CD4-positive, CD25-positive, alpha-beta regulatory T cell (primary cell): ENCODE measurements around the gene PHF1. TPM values are rescaled to one million over a fixed set of nuclear protein-coding genes. Genes with fewer than 3 reads are reported as not detected.
"Not testable (repeated sequence)": the region's sequence is repeated elsewhere in the genome, so short reads cannot be mapped to it uniquely, and the experiment has no call there.

Experiments used
- ATAC-seq, 2 donors: fragments of 150-1000 bp; cut with Tn5 transposase; one replicate each; pipeline ENCODE4 v1.10.0; 2021; ENCODE audit warnings: low read depth in 2 of 2, moderate number of reproducible peaks in 2 of 2, moderate library complexity in 1 of 2
- DNase-seq, 3 donors: peaks; one replicate each; pipeline versions ENCODE4 v3.0.0 to v3.0.0-alpha.2; 2012 to 2022; ENCODE audit warnings: mixed read lengths in 1 of 3
- H3K27ac ChIP-seq: one replicate; pipeline ENCODE4 v1.7.0; 2013; ENCODE audit warnings: mild to moderate bottlenecking, low read length; ENCODE audit not compliant: insufficient read depth, poor library complexity, severe bottlenecking
- H3K27me3 ChIP-seq: one replicate; pipeline ENCODE4 v1.7.0; 2013; ENCODE audit warnings: low read length; ENCODE audit not compliant: control insufficient read depth, insufficient read depth
- H3K36me3 ChIP-seq: one replicate; pipeline ENCODE4 v1.7.0; 2013; ENCODE audit warnings: mild to moderate bottlenecking, low read length, moderate library complexity; ENCODE audit not compliant: control insufficient read depth, insufficient read depth
- H3K4me1 ChIP-seq: 2 replicates; pipeline ENCODE4 v1.7.0; 2013; ENCODE audit warnings: mild to moderate bottlenecking, low read length; ENCODE audit not compliant: insufficient read depth, control insufficient read depth, poor library complexity, severe bottlenecking
- H3K4me3 ChIP-seq: one replicate; pipeline ENCODE4 v1.7.0; 2013; ENCODE audit warnings: low read depth, mild to moderate bottlenecking, low read length, moderate library complexity
- H3K9me3 ChIP-seq, 2 experiments: 1 replicate in 1 of 2; 2 replicates in 1 of 2; pipeline ENCODE4 v1.7.0; 2013; ENCODE audit warnings: low read length in 2 of 2, mild to moderate bottlenecking in 1 of 2, moderate library complexity in 1 of 2; ENCODE audit not compliant: control insufficient read depth in 2 of 2
- H3K27ac Mint-ChIP-seq, 3 donors: one replicate each; pipeline ENCODE4 v1.8.0; 2020 to 2022; ENCODE audit warnings: mild to moderate bottlenecking in 3 of 3, mixed read lengths in 3 of 3, moderate library complexity in 2 of 3
- H3K27me3 Mint-ChIP-seq: one replicate; pipeline ENCODE4 v1.8.0; 2022; ENCODE audit warnings: mild to moderate bottlenecking, mixed read lengths
- H3K36me3 Mint-ChIP-seq: one replicate; pipeline ENCODE4 v1.8.0; 2020; ENCODE audit warnings: mixed read lengths
- H3K4me1 Mint-ChIP-seq, 4 donors: one replicate each; pipeline ENCODE4 v1.8.0; 2020 to 2022; ENCODE audit warnings: mixed read lengths in 4 of 4, mild to moderate bottlenecking in 1 of 4
- H3K4me3 Mint-ChIP-seq, 4 donors: one replicate each; pipeline ENCODE4 v1.8.0; 2020 to 2022; ENCODE audit warnings: mild to moderate bottlenecking in 4 of 4, mixed read lengths in 4 of 4, moderate library complexity in 3 of 4
- H3K9me3 Mint-ChIP-seq, 7 donors: one replicate each; pipeline ENCODE4 v1.8.0; 2020 to 2022; ENCODE audit warnings: mixed read lengths in 7 of 7, mild to moderate bottlenecking in 3 of 7, moderate library complexity in 2 of 7
- polyA plus RNA-seq, 4 donors: library from polyadenylated mRNA; unstranded; fragments of 300-500 nt; fragmentation: Illumina TruSeq; gene quantifications; one replicate each; pipeline ENCODE4 v1.2.3, GENCODE V29; 2021
- total RNA-seq: library from RNA; stranded (reverse); gene quantifications from one replicate; pipeline ENCODE4 v1.2.3, GENCODE V29; 2022

Gene PHF1
- total and polyA plus RNA-seq, 5 donors from 2014 or later: 41.5 to 403 (median 69.6) TPM

DNA sequence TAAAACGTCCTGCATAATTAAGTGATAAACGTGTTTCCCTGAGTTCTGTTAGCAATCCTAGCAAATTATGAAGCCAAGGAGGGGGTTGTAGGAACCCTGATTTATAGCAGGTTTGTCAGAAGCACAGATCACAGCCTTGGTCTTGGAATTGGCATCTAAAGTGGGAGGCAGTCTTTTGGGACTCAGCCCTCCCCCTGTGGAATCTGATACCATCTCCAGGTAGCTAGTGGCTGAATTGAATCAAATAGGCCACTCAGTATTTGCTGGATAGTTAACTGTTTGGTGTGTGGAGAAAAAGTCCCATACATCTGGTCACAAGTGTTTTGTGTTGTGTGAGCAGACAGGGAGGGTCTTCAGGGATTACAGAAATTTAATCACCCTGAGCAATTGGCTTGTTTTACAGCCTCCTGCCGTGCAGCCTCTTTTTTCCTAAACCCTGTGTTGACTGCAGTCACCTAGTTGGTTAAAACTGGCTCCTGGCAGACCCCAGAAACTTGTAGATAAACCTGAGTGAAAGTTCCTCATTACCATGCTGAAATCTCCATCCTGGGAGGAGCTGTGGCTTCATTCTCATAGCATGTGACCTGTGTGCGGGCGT, 38.2 kb upstream of the PHF1 start:
- no peak overlapping the region for H3K27ac Mint-ChIP-seq

DNA sequence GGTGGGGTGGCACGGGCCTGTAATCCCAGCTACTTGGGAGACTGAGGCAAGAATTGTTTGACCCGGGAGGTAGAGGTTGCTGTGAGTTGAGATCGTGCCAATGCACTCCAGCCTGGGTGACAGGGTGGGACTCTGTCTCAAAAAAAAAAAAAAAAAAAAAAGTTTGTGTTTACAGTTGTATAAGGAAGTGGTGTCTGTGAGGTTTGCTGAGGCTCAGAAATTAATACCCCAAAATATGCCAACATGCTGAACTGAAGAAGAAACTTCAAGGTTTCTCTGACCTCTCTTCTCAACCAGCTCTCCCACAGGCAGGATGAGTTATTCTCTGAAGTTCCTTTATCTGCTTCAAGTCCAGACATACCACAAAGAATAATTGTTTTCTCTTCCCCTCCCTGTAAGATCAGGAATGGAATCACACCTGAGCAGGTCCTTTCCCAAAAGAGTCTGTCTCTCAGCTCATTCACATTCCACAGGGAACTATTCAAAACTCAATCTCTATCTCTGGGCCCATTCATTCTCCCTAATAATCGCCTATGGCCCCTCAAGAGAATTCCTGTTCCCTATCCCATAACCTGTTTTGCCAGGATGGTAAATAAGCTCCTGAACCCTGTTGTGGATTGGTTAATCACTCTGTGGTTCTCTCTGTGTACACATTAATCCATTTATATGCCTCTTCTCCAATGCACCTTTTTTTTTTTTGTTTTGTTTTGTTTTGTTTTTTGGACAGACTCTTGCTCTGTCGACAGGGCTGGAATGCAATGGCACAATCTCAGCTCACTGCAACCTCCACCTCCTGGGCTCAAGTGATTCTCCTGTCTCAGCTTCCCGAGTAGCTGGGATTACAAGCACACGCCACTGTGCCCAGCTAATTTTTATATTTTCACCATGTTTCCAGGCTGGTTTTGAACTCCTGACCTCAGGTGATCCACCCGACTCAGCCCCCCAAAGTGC, 36.6 kb upstream of the PHF1 start:
- Mint-ChIP-seq H3K9me3 (no peaks in the 10 kb centered on the region), H3K27me3 (no peaks in the 10 kb centered on the region), H3K4me3 (peak overlapping the region in 2 of 4 donors; percentile 32 to 35), H3K4me1 (peaks cover 4 to 17% (median 7%) of the 10 kb centered on the region in 4 donors), H3K27ac (peak overlapping the region in 2 of 3 donors; percentile 44 to 59), H3K36me3 (no peaks in the 10 kb centered on the region)
- DNase-seq (peak in 1 of 3 donors; percentile 16), ATAC-seq (no peak)
- Histone ChIP-seq H3K36me3 (no peaks in the 10 kb centered on the region), H3K27ac (no peak overlapping the region), H3K9me3 (no peaks in the 10 kb centered on the region), H3K4me3 (no peak overlapping the region), H3K27me3 (no peaks in the 10 kb centered on the region), H3K4me1 (peaks cover 6% of the 10 kb centered on the region)

More for the DNA sequence above, 38.2 kb upstream of the PHF1 start:
- Mint-ChIP-seq H3K4me1 (peaks cover 4 to 17% (median 7%) of the 10 kb centered on the region in 4 donors), H3K36me3 (no peaks in the 10 kb centered on the region), H3K27me3 (no peaks in the 10 kb centered on the region), H3K4me3 (no peak overlapping the region), H3K9me3 (no peaks in the 10 kb centered on the region)
- no peak for ATAC-seq
- Histone ChIP-seq H3K27ac (no peak overlapping the region), H3K4me3 (no peak overlapping the region), H3K27me3 (no peaks in the 10 kb centered on the region), H3K9me3 (no peaks in the 10 kb centered on the region), H3K36me3 (no peaks in the 10 kb centered on the region), H3K4me1 (peaks cover 6% of the 10 kb centered on the region)
- DNase-seq: no peak

DNA sequence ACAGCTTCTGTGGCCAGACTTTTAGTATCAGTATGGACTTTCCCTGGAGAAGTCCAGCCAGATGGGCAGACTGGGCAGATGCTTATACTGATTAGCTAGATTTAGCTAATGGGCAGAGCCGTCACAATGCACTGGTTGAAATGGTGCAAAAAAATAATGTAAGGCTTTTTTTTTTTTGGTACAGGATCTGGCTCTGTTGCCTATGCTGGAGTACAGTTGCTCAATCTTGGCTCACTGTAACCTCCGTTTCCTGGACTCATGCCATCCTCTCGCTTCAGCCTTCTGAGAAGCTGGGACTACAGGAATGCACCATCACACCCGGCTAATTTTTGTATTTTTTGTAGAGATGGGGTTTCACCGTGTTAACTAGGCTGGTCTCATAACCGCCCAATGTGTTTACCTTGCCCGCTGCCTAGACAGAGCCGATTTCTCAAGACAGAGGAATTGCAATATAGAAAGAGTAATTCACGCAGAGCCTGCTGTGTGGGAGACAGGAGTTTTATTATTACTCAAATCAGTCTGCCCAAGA, 35.6 kb upstream of the PHF1 start:
- Mint-ChIP-seq H3K4me3 (no peak overlapping the region), H3K27ac (peak overlapping the region in 1 of 3 donors; percentile 37), H3K36me3 (no peaks in the 10 kb centered on the region), H3K9me3 (no peaks in the 10 kb centered on the region), H3K27me3 (peaks cover under 1% of the 10 kb centered on the region), H3K4me1 (peaks cover 4 to 17% (median 7%) of the 10 kb centered on the region in 4 donors)
- Histone ChIP-seq H3K27ac (no peak overlapping the region), H3K36me3 (no peaks in the 10 kb centered on the region), H3K4me1 (peaks cover 6% of the 10 kb centered on the region), H3K4me3 (no peak overlapping the region), H3K9me3 (no peaks in the 10 kb centered on the region), H3K27me3 (no peaks in the 10 kb centered on the region)
- DNase-seq (no peak), ATAC-seq (no peak)

DNA sequence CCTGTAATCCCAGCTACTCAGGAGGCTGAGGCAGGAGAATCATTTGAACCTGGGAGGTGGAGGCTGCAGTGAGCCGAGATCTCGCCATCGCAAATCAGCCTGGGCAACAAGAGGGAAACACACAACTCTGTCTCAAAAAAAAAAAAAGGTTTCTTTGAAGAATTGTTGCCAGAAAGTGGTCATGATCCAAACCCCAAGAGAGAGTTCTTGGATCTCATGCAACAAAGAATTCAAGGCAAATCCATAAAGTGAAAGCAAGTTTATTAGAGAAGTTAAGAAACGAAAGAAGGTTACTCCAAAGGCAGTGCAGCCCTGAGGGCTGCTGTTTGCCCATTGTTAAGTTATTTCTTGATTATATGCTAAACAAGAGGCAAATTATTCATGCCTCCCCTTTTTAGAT, 33.6 kb upstream of the PHF1 start:
- no peak for DNase-seq
- H3K4me1 Mint-ChIP-seq: peaks cover 6 to 17% (median 7%) of the 10 kb centered on the region in 4 donors
- peaks cover 0 to 3% (median 0%) of the 10 kb centered on the region in 7 donors for H3K9me3 Mint-ChIP-seq
- no peaks in the 10 kb centered on the region for H3K36me3 Mint-ChIP-seq
- no peak overlapping the region for H3K27ac Mint-ChIP-seq
- no peaks in the 10 kb centered on the region for H3K9me3 ChIP-seq
- peaks cover 8% of the 10 kb centered on the region for H3K27me3 Mint-ChIP-seq
- no peak overlapping the region for H3K4me3 ChIP-seq
- no peak for ATAC-seq
- no peaks in the 10 kb centered on the region for H3K36me3 ChIP-seq
- no peak overlapping the region for H3K27ac ChIP-seq
- peaks cover 6% of the 10 kb centered on the region for H3K4me1 ChIP-seq
- no peak overlapping the region for H3K4me3 Mint-ChIP-seq
- no peaks in the 10 kb centered on the region for H3K27me3 ChIP-seq

DNA sequence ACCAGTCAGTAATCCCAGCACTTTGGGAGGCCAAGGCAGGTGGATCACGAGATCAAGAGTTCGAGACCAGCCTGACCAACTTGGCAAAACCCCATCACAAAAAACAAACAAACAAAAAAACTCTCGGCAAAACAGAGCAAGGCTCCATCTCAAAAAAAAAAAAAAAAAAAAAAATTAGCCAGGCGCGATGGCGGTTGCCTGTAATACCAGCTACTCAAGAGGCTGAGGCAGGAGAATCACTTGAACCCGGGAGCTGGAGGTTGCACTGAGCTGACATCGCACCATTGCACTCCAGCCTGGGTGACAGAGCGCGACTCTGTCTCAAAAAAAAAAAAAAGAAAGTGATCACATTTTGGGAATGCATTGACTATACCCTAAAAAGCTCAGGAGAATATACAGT, 31.6 kb upstream of the PHF1 start:
- H3K27me3 ChIP-seq, H3K4me3 ChIP-seq, H3K4me3 Mint-ChIP-seq, DNase-seq, ATAC-seq, H3K27ac Mint-ChIP-seq, H3K4me1 ChIP-seq, H3K9me3 Mint-ChIP-seq, H3K27ac ChIP-seq, H3K36me3 ChIP-seq, H3K9me3 ChIP-seq, H3K36me3 Mint-ChIP-seq: not testable (repeated sequence)
- Mint-ChIP-seq H3K27me3 (peaks cover 14% of the 10 kb centered on the region), H3K4me1 (peaks cover 4 to 13% (median 6%) of the 10 kb centered on the region in 4 donors)

DNA sequence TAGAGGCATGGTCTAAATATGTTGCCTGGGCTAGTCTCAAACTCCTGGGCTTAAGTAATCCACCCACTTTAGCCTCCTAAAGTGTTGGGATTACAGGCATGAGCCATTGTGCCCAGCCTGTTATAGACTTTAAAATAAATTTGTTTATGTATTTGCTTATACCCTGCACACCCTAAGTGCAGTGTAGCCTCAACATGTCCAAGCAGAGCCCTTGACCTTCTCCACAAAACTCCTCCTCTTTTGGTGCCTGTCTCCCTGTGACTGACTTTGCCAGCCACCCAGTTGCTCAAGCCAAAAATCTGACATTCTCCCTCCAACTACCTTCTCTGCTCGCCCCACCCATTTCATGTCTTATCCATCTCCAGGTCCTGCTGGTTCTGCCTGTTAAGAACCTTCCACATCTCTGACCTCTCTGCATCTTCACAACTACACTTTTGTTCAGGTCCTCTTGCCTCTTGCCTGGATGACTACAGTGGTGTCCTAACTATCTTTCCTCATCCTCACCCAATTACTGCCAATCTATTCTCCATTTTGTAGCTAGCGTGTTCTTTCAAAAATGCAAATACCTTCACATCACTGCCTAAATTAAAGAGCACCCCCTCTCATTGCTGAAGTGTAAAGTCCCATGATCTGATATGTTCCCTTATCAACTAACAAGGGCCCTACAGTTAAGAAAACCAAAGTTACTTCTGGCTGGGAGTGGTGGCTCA, 30.4 kb upstream of the PHF1 start:
- no peak for ATAC-seq
- Mint-ChIP-seq H3K9me3 (peaks cover 0 to 3% (median 0%) of the 10 kb centered on the region in 7 donors), H3K4me3 (no peak overlapping the region), H3K27me3 (peaks cover 14% of the 10 kb centered on the region), H3K27ac (peak overlapping the region in 1 of 3 donors; percentile 72), H3K4me1 (peaks cover 0 to 3% (median under 1%) of the 10 kb centered on the region in 4 donors), H3K36me3 (no peaks in the 10 kb centered on the region)
- no peak overlapping the region for H3K27ac ChIP-seq
- no peak for DNase-seq
- H3K9me3 ChIP-seq: no peaks in the 10 kb centered on the region
- no peaks in the 10 kb centered on the region for H3K27me3 ChIP-seq
- no peaks in the 10 kb centered on the region for H3K4me1 ChIP-seq
- H3K4me3 ChIP-seq: no peak overlapping the region
- H3K36me3 ChIP-seq: no peaks in the 10 kb centered on the region

DNA sequence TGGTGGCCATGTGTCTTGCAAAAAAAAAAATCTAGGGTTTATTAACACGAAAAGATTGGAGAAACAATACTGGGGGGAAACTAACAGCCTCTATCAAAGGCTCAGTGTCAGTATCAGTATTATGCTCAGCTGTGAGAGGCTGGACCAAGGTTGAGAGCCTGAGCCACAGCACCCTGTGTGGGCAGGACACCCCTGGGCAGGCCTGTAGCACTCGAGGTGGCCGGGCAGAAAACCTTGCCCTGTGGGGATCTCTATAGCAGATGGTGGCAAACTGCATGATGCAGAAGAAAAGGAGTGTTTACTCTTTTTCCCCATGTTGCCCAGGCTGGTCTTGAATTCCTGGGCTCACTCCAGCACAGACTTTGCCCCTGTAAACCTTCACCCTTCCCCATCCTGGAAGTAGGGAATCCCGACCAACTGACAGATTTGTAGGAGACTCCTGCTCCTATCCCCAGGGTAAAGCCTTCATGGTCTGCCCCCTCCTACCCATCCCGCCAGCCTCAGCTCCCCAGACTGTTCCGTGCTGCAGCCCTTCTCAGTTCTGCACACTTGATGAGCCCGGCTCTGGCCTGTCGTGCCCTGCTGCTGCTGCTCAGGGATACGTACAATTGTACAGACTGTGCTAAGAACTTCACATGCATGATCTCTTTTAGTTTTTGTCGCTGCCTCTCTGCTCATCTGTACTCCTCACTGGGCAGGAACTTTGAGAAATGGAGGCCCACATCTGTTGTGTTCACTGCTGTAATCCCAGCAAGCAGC, 27.2 kb upstream of the PHF1 start:
- peaks cover 0 to 3% (median 0%) of the 10 kb centered on the region in 4 donors for H3K4me1 Mint-ChIP-seq
- ATAC-seq (no peak), DNase-seq (no peak)

More for the DNA sequence above, 27.2 kb upstream of the PHF1 start:
- H3K27ac ChIP-seq: no peak overlapping the region
- Mint-ChIP-seq H3K27ac (peak overlapping the region in 1 of 3 donors; percentile 56), H3K9me3 (peaks cover 0 to 3% (median 0%) of the 10 kb centered on the region in 7 donors), H3K36me3 (no peaks in the 10 kb centered on the region), H3K27me3 (peaks cover 14% of the 10 kb centered on the region), H3K4me3 (no peak overlapping the region)
- H3K9me3 ChIP-seq: no peaks in the 10 kb centered on the region
- H3K27me3 ChIP-seq: no peaks in the 10 kb centered on the region
- H3K4me1 ChIP-seq: no peaks in the 10 kb centered on the region
- H3K36me3 ChIP-seq: no peaks in the 10 kb centered on the region
- H3K4me3 ChIP-seq: no peak overlapping the region
